Pancreas (tissue), 10 donors: Measurements from ENCODE around the gene DYNC1I1. TPM values are rescaled to one million over a fixed set of nuclear protein-coding genes. Genes with fewer than 3 reads are reported as not detected.

ENCODE experiments used
- ATAC-seq, 4 donors: fragments of 200-7000 bp; cut with Tn5 transposase; one replicate each; pipeline versions ENCODE4 v1.8.0 to v1.9.1; 2020; ENCODE audit warnings: mild to moderate bottlenecking in 4 of 4, moderate library complexity in 4 of 4
- DNase-seq, 6 donors: peaks; one replicate each; pipeline ENCODE4 v3.0.0-alpha.2; 2020
- FAIRE-seq: peaks from 2 replicates; lab custom pipeline; 2012; peaks lifted over from hg19 to GRCh38; lab: Jason Lieb, UNC
- H3K27ac ChIP-seq, 4 donors: fragments of 200-600 bp; sonication (generic); 1 replicate in 3 of 4; 2 replicates in 1 of 4; pipeline versions ENCODE4 v1.5.0 to v1.8.0; 2020
- H3K27me3 ChIP-seq, 4 donors: fragments of 200-600 bp; one replicate each; pipeline ENCODE4 v1.8.0; 2021
- H3K36me3 ChIP-seq, 3 donors: fragments of 200-600 bp; sonication (generic) in 1 of 3; one replicate each; pipeline versions ENCODE4 v1.5.0 to v1.8.0; 2020 to 2021
- H3K4me1 ChIP-seq, 3 donors: fragments of 200-600 bp; one replicate each; pipeline ENCODE4 v1.8.0; 2021
- H3K4me3 ChIP-seq, 4 donors: fragments of 200-600 bp; sonication (generic) in 2 of 4; one replicate each; pipeline versions ENCODE4 v1.5.0 to v1.8.0; 2020 to 2021
- H3K9me3 ChIP-seq, 4 donors: fragments of 200-600 bp; one replicate each; pipeline ENCODE4 v1.8.0; 2021
- WGBS, 2 donors: extraction: QIAGEN DNeasy Blood & Tissue Kit; methylation state at CpG; one replicate each; pipeline ENCODE4 v1.1.7; 2013; 5-methylcytosine and 5-hydroxymethylcytosine counted together
- intact Hi-C, 3 donors: fragments of 100-400 bp; cut with DNase I; formaldehyde crosslinking; loops; one replicate each; pipeline versions ENCODE4 v1.11.1 to v1.14.2; 2022
- polyA plus RNA-seq, 2 donors: library from polyadenylated mRNA; stranded (reverse); fragments of 200-250 nt; gene quantifications; one replicate each; pipeline ENCODE4 v1.2.3, GENCODE V29; 2013
- total RNA-seq, 6 donors: library from RNA; stranded (reverse); fragmentation: NEBNext Ultra II Directional in 4 of 6; extraction: Animal tissue kit (Norgen Biotek cat#: 25700) in 4 of 6; gene quantifications; one replicate each; pipeline versions ENCODE4 v1.2.1 to v1.2.4, GENCODE V29; 2021 to 2023
- TF ChIP-seq, protein P1 (sequence below), 4 donors: fragments of 200-600 bp; sonication (generic) in 3 of 4; IDR thresholded peaks; one replicate each; pipeline versions ENCODE4 v1.5.0 to v1.8.0; 2021; ENCODE audit warnings: antibody characterized with exemption in 4 of 4
- donor health status: healthy with polysubstance abuse.
- donor health status: DM: no; HTN: no; CAD: no; lungs with moderate emphysema.
- donor health status: DM: no; HTN: no; CAD: no.
- donor health status: control.
- donor health status: control.
- donor health status: Bipolar disorder and iron deficiency.
- donor health status: DM: yes; HTN: yes; CAD: no.
- donor health status: DM: no; HTN: no; CAD: no.
- donor health status: DM: no; HTN: no; CAD: no.
- donor health status: DM: yes; HTN: yes; CAD: no.

Gene DYNC1I1
- total and polyA plus RNA-seq, 8 donors = 0.71 to 5.5 (median 1.3) TPM

DNA sequence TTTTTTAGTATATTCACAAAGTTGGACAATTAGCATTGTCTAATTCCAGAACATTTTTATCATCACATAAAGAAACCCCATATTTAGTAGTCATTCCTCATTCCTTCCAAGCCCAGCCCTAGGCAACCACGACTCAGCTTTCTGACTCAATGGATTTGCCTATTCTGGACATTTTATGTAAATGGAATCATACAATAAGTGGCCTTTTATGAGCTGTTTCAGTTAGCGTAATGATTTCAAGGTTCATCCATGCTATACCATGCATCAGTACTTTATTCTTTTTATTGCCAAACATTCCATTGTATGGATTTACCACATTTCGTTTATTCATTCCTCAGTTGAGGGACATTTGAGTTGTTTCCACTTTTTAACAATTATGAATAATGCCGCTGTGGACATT, 249.2 kb downstream of the DYNC1I1 start:
- Histone ChIP-seq H3K4me1 (peaks cover 7 to 11% (median 8%) of the 10 kb centered on the region in 3 donors), H3K27me3 (no peaks in the 10 kb centered on the region), H3K27ac (no peak overlapping the region), H3K9me3 (no peaks in the 10 kb centered on the region), H3K36me3 (no peaks in the 10 kb centered on the region), H3K4me3 (no peak overlapping the region)
- FAIRE-seq = no peak
- TF ChIP-seq, protein P1, sequence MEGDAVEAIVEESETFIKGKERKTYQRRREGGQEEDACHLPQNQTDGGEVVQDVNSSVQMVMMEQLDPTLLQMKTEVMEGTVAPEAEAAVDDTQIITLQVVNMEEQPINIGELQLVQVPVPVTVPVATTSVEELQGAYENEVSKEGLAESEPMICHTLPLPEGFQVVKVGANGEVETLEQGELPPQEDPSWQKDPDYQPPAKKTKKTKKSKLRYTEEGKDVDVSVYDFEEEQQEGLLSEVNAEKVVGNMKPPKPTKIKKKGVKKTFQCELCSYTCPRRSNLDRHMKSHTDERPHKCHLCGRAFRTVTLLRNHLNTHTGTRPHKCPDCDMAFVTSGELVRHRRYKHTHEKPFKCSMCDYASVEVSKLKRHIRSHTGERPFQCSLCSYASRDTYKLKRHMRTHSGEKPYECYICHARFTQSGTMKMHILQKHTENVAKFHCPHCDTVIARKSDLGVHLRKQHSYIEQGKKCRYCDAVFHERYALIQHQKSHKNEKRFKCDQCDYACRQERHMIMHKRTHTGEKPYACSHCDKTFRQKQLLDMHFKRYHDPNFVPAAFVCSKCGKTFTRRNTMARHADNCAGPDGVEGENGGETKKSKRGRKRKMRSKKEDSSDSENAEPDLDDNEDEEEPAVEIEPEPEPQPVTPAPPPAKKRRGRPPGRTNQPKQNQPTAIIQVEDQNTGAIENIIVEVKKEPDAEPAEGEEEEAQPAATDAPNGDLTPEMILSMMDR (IDR thresholded peaks at IDR 0.05) = no peak
- intact Hi-C loops = no loop called here
- no peak for ATAC-seq
- 79 to 89% methylated on average over 4 of the region's 4 CpGs for WGBS, 2 donors
- DNase-seq = no peak

DNA sequence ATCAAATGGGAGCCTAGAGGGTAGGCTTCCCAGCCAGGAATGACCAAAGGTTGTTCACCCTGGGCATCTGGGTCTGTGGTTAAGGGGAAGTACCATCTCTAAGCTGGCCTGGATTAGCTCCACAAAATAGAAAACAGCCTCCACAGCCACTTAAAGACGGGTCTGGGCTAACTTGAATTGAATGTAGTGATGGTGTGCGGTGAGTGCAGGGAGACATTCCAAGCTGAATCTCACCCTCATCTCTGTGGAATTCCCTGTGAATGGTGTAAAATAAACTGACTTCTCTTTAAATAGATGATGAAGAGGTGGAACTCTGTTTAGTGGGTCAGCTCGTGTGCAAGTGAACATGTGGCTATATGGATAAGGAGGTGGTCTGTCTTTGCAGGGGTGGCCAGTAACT, 251.0 kb downstream of the DYNC1I1 start:
- DNase-seq (no peak), FAIRE-seq (no peak), ATAC-seq (no peak)
- no peak overlapping the region for H3K27ac ChIP-seq
- H3K4me1 ChIP-seq = no peaks in the 10 kb centered on the region
- H3K4me3 ChIP-seq = no peak overlapping the region
- H3K27me3 ChIP-seq = no peaks in the 10 kb centered on the region
- WGBS, 2 donors = 64 to 66% methylated on average over 3 of the region's 3 CpGs
- no peaks in the 10 kb centered on the region for H3K36me3 ChIP-seq
- no peaks in the 10 kb centered on the region for H3K9me3 ChIP-seq
- TF ChIP-seq, protein P1 (IDR thresholded peaks at IDR 0.05) = no peak
- intact Hi-C loops = no loop called here

DNA sequence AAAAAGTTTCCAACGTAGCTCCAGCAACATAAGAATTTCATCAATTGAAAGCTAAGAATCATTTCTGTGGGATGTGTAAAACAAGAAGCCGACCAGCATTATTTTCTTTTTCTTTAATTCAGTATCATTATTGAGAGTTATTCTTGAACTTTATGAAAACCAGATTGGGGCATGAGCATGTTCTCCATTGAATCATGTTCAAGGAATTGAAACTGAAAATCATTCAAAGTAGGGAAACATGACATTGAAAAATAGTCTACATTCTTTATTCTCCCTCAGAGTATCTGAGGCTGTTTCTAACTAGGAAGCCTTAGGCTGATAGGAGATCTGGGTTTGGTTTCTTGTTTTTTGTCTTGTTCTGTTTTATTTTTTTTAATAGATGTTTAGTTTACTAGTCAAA, 253.7 kb downstream of the DYNC1I1 start:
- H3K9me3 ChIP-seq = no peaks in the 10 kb centered on the region
- no peaks in the 10 kb centered on the region for H3K27me3 ChIP-seq
- FAIRE-seq (no peak), DNase-seq (no peak), ATAC-seq (no peak)
- H3K4me1 ChIP-seq = no peaks in the 10 kb centered on the region
- H3K4me3 ChIP-seq = no peak overlapping the region
- intact Hi-C loops = no loop called here
- no peak overlapping the region for H3K27ac ChIP-seq
- 27 to 79% methylated on average over 2 of the region's 2 CpGs for WGBS, 2 donors
- H3K36me3 ChIP-seq = no peaks in the 10 kb centered on the region
- TF ChIP-seq, protein P1 (IDR thresholded peaks at IDR 0.05) = no peak

DNA sequence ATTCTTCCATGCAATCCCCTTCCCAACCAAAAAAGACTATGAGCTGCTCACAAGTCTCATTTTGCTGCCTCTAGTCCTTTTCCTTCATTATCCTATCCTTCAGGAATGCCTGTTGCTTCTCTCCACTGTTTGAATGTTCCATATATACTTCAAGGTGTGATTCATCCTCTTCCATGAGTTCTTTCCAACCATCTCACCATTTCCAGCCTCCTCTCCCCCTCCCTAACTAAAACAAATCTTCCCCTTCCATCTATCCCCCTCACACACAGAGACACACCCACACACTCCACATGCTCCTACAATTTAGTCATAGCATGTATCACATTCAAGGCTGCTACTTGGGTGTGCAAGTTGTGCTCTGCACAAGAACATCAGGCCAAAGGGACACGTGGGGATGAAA, 254.3 kb downstream of the DYNC1I1 start:
- 49 to 68% methylated on average over 1 of the region's 1 CpG for WGBS, 2 donors
- DNase-seq (no peak), ATAC-seq (no peak), FAIRE-seq (no peak)
- Histone ChIP-seq H3K4me3 (no peak overlapping the region), H3K27me3 (no peaks in the 10 kb centered on the region), H3K27ac (no peak overlapping the region), H3K9me3 (no peaks in the 10 kb centered on the region), H3K36me3 (no peaks in the 10 kb centered on the region), H3K4me1 (no peaks in the 10 kb centered on the region)
- intact Hi-C loops = no loop called here
- TF ChIP-seq, protein P1 (IDR thresholded peaks at IDR 0.05) = no peak

DNA sequence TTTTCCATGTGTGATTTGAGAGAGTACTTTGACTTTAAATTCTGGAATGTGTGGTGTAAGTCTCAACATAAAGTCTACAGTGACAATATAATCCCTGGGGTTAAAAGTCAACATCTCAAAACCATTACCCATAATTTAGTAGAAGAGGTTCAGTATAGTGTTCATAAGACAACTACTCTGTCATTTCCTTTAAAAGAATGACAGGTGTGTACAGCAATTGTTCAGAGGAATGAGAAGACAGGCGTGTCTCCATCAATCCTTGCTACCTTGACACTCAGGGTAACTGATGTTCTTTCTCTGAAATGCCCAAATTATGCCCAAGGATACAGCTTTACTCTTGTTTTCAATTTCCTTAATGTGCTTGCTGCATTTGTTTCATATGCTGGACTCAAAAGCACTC, 256.4 kb downstream of the DYNC1I1 start:
- TF ChIP-seq, protein P1 (IDR thresholded peaks at IDR 0.05) = no peak
- no peaks in the 10 kb centered on the region for H3K27me3 ChIP-seq
- H3K4me1 ChIP-seq = no peaks in the 10 kb centered on the region
- FAIRE-seq (no peak), DNase-seq (no peak), ATAC-seq (no peak)
- no peaks in the 10 kb centered on the region for H3K9me3 ChIP-seq
- intact Hi-C loops = no loop called here
- H3K27ac ChIP-seq = no peak overlapping the region
- 89 to 100% methylated on average over 1 of the region's 1 CpG for WGBS, 2 donors
- no peaks in the 10 kb centered on the region for H3K36me3 ChIP-seq
- no peak overlapping the region for H3K4me3 ChIP-seq
